ENCODE measurements around the gene NAP1L4.
"Not testable (repeated sequence)": the region's sequence is repeated elsewhere in the genome, so short reads cannot be mapped to it uniquely, and the experiment has no call there.

NAP1L4 gene

GRCh38 chr11:2958251-2958650, 33.9 kb downstream of the NAP1L4 start:
- no peak for DNase-seq (ENCODE audit: low spot score)

- DNase-seq (ENCODE audit: low spot score): no peak
Measured at GRCh38 chr11:2955906-2956476, 36.1 kb downstream of the NAP1L4 start.

- no peak for DNase-seq (ENCODE audit: low spot score)
Measured at GRCh38 chr11:2954263-2954662, 37.9 kb downstream of the NAP1L4 start.

- no peak for DNase-seq (ENCODE audit: low spot score)
Measured at GRCh38 chr11:2952290-2952689, 39.8 kb downstream of the NAP1L4 start.

- no peak for DNase-seq (ENCODE audit: low spot score)
Measured at GRCh38 chr11:2951231-2952110, 40.7 kb downstream of the NAP1L4 start.

- DNase-seq (ENCODE audit: low spot score): no peak
Measured at GRCh38 chr11:2950825-2951224, 41.3 kb downstream of the NAP1L4 start.

GRCh38 chr11:2949920-2950319, 42.2 kb downstream of the NAP1L4 start:
- no peak for DNase-seq (ENCODE audit: low spot score)

GRCh38 chr11:2947744-2948143, 44.4 kb downstream of the NAP1L4 start:
- no peak for DNase-seq (ENCODE audit: low spot score)

GRCh38 chr11:2945757-2946287, 46.3 kb downstream of the NAP1L4 start:
- DNase-seq (ENCODE audit: low spot score): no peak

GRCh38 chr11:2945031-2945756, 46.9 kb downstream of the NAP1L4 start:
- DNase-seq (ENCODE audit: low spot score): peak; percentile 95

GRCh38 chr11:2944530-2944929, 47.6 kb downstream of the NAP1L4 start:
- no peak for DNase-seq (ENCODE audit: low spot score)

GRCh38 chr11:2943711-2944118, 48.4 kb downstream of the NAP1L4 start:
- DNase-seq (ENCODE audit: low spot score): no peak

- DNase-seq (ENCODE audit: low spot score): no peak
Measured at GRCh38 chr11:2942872-2943710, 49.0 kb downstream of the NAP1L4 start.

- DNase-seq (ENCODE audit: low spot score): no peak
Measured at GRCh38 chr11:2942447-2942846, 49.7 kb downstream of the NAP1L4 start.

- DNase-seq (ENCODE audit: low spot score): no peak
Measured at GRCh38 chr11:2940921-2941821, 51.0 kb downstream of the NAP1L4 start.

GRCh38 chr11:2940147-2940920, 51.8 kb downstream of the NAP1L4 start:
- no peak for DNase-seq (ENCODE audit: low spot score)

- not testable (repeated sequence) for DNase-seq (ENCODE audit: low spot score)
Measured at GRCh38 chr11:2938458-2939418, 53.4 kb downstream of the NAP1L4 start.

GRCh38 chr11:2937641-2938457, 54.3 kb downstream of the NAP1L4 start:
- not testable (repeated sequence) for DNase-seq (ENCODE audit: low spot score)
